Thymus (tissue), 11 donors: ENCODE results near the gene ADD1. TPM values are rescaled to one million over a fixed set of nuclear protein-coding genes. Genes with fewer than 3 reads are reported as not detected.

ENCODE experiments used
- DNase-seq, 9 donors: peaks; one replicate each; pipeline ENCODE4 v3.0.0-alpha.2; 2013; ENCODE audit warnings: low spot score in 9 of 9, low read depth in 6 of 9, missing footprints in 1 of 9
- H3K27ac ChIP-seq, 2 donors: one replicate each; pipeline ENCODE4 v1.5.1; 2013; ENCODE audit warnings: control low read depth in 1 of 2, low read depth in 1 of 2, low read length in 1 of 2, mild to moderate bottlenecking in 1 of 2, moderate library complexity in 1 of 2
- H3K27me3 ChIP-seq, 2 donors: one replicate each; pipeline ENCODE4 v1.5.1; 2013; ENCODE audit warnings: low read length in 1 of 2; ENCODE audit not compliant: control insufficient read depth in 2 of 2, insufficient read depth in 1 of 2
- H3K36me3 ChIP-seq, 2 donors: one replicate each; pipeline ENCODE4 v1.5.1; 2013; ENCODE audit warnings: low read length in 1 of 2, mild to moderate bottlenecking in 1 of 2, moderate library complexity in 1 of 2; ENCODE audit not compliant: control insufficient read depth in 2 of 2, insufficient read depth in 2 of 2
- H3K4me1 ChIP-seq, 2 donors: one replicate each; pipeline ENCODE4 v1.5.1; 2013; ENCODE audit warnings: low read length in 2 of 2; ENCODE audit not compliant: control insufficient read depth in 2 of 2, insufficient read depth in 2 of 2
- H3K4me3 ChIP-seq, 2 donors: one replicate each; pipeline ENCODE4 v1.5.1; 2013; ENCODE audit warnings: low read length in 2 of 2, control low read depth in 1 of 2, mild to moderate bottlenecking in 1 of 2
- H3K9me3 ChIP-seq, 2 donors: one replicate each; pipeline ENCODE4 v1.5.1; 2013; ENCODE audit warnings: low read length in 1 of 2, mild to moderate bottlenecking in 1 of 2; ENCODE audit not compliant: control insufficient read depth in 2 of 2, insufficient read depth in 1 of 2
- WGBS: extraction: QIAGEN DNeasy Blood & Tissue Kit; methylation state at CpG from one replicate; pipeline ENCODE4 v1.1.7; 2013; 5-methylcytosine and 5-hydroxymethylcytosine counted together
- polyA plus RNA-seq: library from polyadenylated mRNA; stranded (reverse); fragments of 200-250 nt; gene quantifications from one replicate; pipeline ENCODE4 v1.2.3, GENCODE V29; 2013
- total RNA-seq: library from RNA; stranded (reverse); fragments of 120-200 nt; gene quantifications from one replicate; pipeline ENCODE4 v1.2.4, GENCODE V29; 2013
- donor health status: healthy.

Gene ADD1
- total and polyA plus RNA-seq, 2 donors = 103 to 247 TPM

- Histone ChIP-seq H3K4me3 (no peak overlapping the region), H3K27ac (no peak overlapping the region), H3K36me3 (peaks cover 27 to 48% of the 10 kb centered on the region in 2 donors), H3K27me3 (no peaks in the 10 kb centered on the region), H3K9me3 (no peaks in the 10 kb centered on the region), H3K4me1 (peaks cover 24 to 31% of the 10 kb centered on the region in 2 donors)
- DNase-seq = no peak
- 97% methylated on average over 20 of the region's 20 CpGs for WGBS
Measured at GRCh38 chr4:2832309-2832980, 11.2 kb upstream of the ADD1 start.

- peaks cover 25 to 43% of the 10 kb centered on the region in 2 donors for H3K36me3 ChIP-seq
- DNase-seq = no peak
- no peak overlapping the region for H3K4me3 ChIP-seq
- WGBS = 98% methylated on average over 19 of the region's 19 CpGs
- H3K27ac ChIP-seq = no peak overlapping the region
- H3K9me3 ChIP-seq = no peaks in the 10 kb centered on the region
- H3K4me1 ChIP-seq = peaks cover 30 to 38% of the 10 kb centered on the region in 2 donors
- no peaks in the 10 kb centered on the region for H3K27me3 ChIP-seq
Measured at GRCh38 chr4:2832981-2833670, 10.5 kb upstream of the ADD1 start.

GRCh38 chr4:2833671-2834000 is 10.0 kb upstream of the ADD1 start:
- no peak overlapping the region for H3K27ac ChIP-seq
- H3K27me3 ChIP-seq = no peaks in the 10 kb centered on the region
- no peak overlapping the region for H3K4me3 ChIP-seq
- H3K9me3 ChIP-seq = no peaks in the 10 kb centered on the region
- WGBS = 97% methylated on average over 7 of the region's 7 CpGs
- DNase-seq = no peak
- peaks cover 32 to 43% of the 10 kb centered on the region in 2 donors for H3K4me1 ChIP-seq
- peaks cover 25 to 38% of the 10 kb centered on the region in 2 donors for H3K36me3 ChIP-seq

- no peak for DNase-seq
- Histone ChIP-seq H3K4me3 (no peak overlapping the region), H3K27ac (peak overlapping the region in 1 of 2 donors; percentile 68)
Measured at GRCh38 chr4:2834001-2834921, 9.4 kb upstream of the ADD1 start.

GRCh38 chr4:2835978-2836377 is 7.7 kb upstream of the ADD1 start:
- H3K36me3 ChIP-seq = peaks cover 22 to 25% of the 10 kb centered on the region in 2 donors
- no peak overlapping the region for H3K4me3 ChIP-seq
- no peak overlapping the region for H3K27ac ChIP-seq
- 96% methylated on average over 8 of the region's 8 CpGs for WGBS
- peaks cover 40 to 46% of the 10 kb centered on the region in 2 donors for H3K4me1 ChIP-seq
- no peaks in the 10 kb centered on the region for H3K9me3 ChIP-seq
- H3K27me3 ChIP-seq = no peaks in the 10 kb centered on the region
- DNase-seq = no peak

More at GRCh38 chr4:2834001-2834921, 9.4 kb upstream of the ADD1 start:
- WGBS = 89% methylated on average over 13 of the region's 13 CpGs
- Histone ChIP-seq H3K27me3 (no peaks in the 10 kb centered on the region), H3K36me3 (peaks cover 25 to 36% of the 10 kb centered on the region in 2 donors), H3K4me1 (peaks cover 38 to 46% of the 10 kb centered on the region in 2 donors), H3K9me3 (no peaks in the 10 kb centered on the region)

GRCh38 chr4:2836391-2836859 is 7.2 kb upstream of the ADD1 start:
- H3K36me3 ChIP-seq = peaks cover 22% of the 10 kb centered on the region in 2 donors
- H3K27ac ChIP-seq = no peak overlapping the region

GRCh38 chr4:2837110-2837903 is 6.3 kb upstream of the ADD1 start:
- H3K27me3 ChIP-seq = no peaks in the 10 kb centered on the region
- peaks cover 40 to 46% of the 10 kb centered on the region in 2 donors for H3K4me1 ChIP-seq
- no peak for DNase-seq
- H3K9me3 ChIP-seq = no peaks in the 10 kb centered on the region
- H3K36me3 ChIP-seq = peaks cover 14% of the 10 kb centered on the region in 2 donors
- peak overlapping the region; percentile 94 to 96 for H3K27ac ChIP-seq
- 86% methylated on average over 20 of the region's 20 CpGs for WGBS
- H3K4me3 ChIP-seq = peak overlapping the region; percentile 29 to 59

More at GRCh38 chr4:2836391-2836859, 7.2 kb upstream of the ADD1 start:
- Histone ChIP-seq H3K4me3 (no peak overlapping the region), H3K4me1 (peaks cover 40 to 46% of the 10 kb centered on the region in 2 donors), H3K27me3 (no peaks in the 10 kb centered on the region), H3K9me3 (no peaks in the 10 kb centered on the region)
- WGBS = 86% methylated on average over 5 of the region's 5 CpGs
- DNase-seq = no peak

GRCh38 chr4:2837904-2838496 is 5.6 kb upstream of the ADD1 start:
- DNase-seq = peak; percentile 62 to 93 (median 79)
- H3K36me3 ChIP-seq = peaks cover 9 to 11% of the 10 kb centered on the region in 2 donors
- H3K9me3 ChIP-seq = no peaks in the 10 kb centered on the region
- H3K4me1 ChIP-seq = peaks cover 45 to 52% of the 10 kb centered on the region in 2 donors
- H3K4me3 ChIP-seq = peak overlapping the region; percentile 29 to 59
- H3K27me3 ChIP-seq = no peaks in the 10 kb centered on the region
- peak overlapping the region; percentile 94 to 96 for H3K27ac ChIP-seq
- 26% methylated on average over 8 of the region's 8 CpGs for WGBS
